Measurements from ENCODE around the gene ELANE.
"Not testable (repeated sequence)": the region's sequence is repeated elsewhere in the genome, so short reads cannot be mapped to it uniquely, and the experiment has no call there.

The ELANE gene

DNA sequence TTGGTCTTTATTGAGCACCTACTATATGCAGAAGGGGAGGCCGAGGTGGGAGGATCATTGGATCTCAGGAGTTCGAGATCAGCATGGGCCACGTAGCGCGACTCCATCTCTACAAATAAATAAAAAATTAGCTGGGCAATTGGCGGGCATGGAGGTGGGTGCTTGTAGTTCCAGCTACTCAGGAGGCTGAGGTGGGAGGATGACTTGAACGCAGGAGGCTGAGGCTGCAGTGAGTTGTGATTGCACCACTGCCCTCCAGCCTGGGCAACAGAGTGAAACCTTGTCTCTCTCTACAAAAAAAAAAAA is 11.2 kb downstream of the ELANE start:
- DNase-seq = no peak

GRCh38 chr19:866769-867300 is 14.7 kb downstream of the ELANE start:
- DNase-seq = no peak

GRCh38 chr19:867301-867793 is 15.2 kb downstream of the ELANE start:
- DNase-seq = no peak

DNA sequence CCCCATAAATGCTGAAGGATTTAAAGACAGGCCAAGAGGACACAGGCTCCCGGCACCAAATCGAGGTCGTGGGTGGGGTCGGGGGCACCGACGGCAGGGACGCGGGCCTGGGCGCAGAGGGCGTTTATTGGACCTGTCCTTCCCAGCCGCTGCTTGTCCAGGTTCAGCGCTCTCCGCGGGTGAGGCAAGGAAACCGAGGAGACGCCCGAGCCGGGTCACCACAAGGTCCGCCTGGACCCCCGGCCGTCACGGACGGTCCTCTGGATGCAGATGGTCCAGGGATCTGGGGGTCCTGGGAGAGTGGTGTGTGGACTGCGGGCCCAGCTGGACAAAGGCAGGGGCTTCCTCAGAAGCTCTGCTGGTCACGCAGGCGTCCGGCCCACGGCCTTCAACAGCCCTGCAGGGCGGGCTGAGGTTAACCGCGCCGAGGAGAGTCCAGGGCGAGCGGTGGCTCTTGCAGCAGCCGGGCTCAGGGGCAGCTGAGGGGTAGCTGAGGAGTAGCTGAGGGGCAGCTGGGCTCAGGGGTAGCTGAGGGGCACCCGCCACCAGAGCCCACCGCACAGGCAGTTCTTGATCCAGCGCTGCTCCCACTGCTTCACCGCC is 15.9 kb downstream of the ELANE start:
- DNase-seq = no peak

DNA sequence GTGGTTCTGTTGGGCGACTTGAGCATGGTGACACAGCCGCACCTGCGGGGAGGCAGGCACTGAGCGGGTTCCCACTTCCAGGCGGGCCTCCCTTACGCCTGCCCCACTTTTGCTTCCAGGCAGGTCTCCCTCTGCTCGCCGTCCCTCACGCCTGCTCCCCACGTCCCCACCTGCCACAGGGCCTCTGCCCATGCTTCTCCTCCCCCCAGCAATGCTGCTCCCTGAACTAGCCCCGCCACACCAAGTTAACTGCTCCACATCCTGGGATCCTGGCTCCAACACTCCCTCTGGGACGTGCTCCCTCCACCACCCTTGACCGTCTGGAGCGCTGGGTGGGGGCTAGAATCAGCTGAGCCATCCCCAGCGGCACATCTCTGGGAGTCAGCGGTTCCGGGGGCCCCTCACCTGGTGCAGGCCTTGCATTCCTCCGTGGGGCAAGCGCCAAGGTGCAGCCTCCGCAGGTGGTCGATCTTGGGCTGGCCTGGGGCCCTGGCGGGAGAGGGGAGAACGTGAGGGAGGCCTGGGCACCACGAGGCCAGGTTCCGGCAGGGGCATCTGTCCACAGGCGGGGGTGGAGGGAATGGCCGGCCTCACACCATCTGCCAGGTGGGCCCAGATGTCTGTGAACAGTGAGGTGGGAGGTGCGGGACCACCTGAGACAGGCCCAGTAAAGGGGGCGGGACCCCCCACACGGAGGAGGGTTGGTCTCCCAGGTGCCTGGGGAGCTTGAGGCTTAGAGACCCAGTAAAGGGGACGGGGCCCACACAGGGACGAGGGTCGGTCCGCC is 16.5 kb downstream of the ELANE start:
- no peak for DNase-seq

DNA sequence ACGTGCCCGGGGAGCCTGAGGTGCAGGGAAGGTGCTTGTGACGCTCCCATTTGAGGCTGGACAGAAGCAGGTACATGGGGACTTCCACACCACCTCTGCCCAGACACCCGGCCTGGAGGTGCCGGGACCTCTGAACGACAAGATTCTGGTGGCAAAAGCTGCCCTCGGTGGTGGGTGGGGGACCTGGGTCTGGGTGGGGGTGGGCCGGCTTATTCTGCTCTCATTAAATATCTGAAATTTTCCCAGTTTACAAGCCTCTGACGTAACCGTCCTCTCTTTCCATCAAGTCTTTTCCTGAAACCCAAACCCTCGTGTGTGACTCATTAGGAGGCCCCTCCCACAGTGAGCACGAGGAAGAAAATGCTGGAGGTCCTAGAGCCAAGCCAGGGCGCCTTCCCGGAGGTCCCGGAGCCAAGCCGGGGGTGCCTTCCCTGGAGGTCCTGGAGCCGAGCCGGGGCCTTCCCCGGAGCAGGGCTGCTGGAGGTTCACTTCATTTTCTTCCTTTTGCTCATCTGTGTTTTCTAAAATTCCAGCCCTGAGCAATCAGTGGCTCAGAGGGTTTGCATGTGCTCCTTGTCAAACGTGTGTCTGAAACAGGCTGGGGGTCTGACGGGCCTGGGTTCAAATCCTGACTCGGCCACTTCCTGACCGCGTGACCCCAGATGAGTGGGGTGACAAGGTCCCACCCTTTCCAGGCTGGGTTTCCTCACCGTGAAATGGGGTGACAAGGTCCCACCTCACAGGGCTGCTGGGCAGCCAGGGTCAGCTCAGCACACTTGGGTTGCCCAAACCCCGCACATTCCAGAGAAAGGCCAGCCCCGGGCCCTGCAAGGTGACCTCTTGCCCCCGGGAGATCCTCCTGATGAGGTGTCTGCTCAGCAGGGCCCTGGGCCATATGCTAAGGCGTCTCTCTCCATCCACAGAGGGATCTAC is 17.4 kb downstream of the ELANE start:
- DNase-seq = peak in 1 of 2 donors; percentile 28

DNA sequence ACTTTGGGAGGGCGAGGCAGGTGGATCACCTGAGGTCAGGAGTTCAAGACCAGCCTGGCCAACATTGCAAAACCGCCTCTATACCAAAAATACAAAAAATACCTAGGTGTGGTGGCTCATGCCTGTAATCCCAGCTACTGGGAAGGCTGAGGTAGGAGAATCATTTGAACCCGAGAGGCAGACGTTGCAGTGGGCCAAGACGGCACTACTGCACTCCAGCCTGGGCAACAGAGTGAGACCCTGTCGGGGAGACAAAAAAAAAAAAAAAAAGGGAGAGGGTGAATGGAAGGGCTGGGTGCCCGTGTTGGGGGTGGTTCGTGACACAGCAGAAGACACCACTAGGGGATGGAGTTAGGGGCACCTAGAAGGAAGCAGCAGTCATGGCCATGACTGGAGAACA is 18.2 kb downstream of the ELANE start:
- no peak for DNase-seq

- DNase-seq = no peak
These were observed 18.9 kb downstream of the ELANE start for GRCh38 chr19:870963-871401.

- no peak for DNase-seq
These were observed 19.6 kb downstream of the ELANE start for GRCh38 chr19:871446-872265.

- peak; percentile 61 to 72 for DNase-seq
These were observed 20.3 kb downstream of the ELANE start for GRCh38 chr19:872266-872951.

DNA sequence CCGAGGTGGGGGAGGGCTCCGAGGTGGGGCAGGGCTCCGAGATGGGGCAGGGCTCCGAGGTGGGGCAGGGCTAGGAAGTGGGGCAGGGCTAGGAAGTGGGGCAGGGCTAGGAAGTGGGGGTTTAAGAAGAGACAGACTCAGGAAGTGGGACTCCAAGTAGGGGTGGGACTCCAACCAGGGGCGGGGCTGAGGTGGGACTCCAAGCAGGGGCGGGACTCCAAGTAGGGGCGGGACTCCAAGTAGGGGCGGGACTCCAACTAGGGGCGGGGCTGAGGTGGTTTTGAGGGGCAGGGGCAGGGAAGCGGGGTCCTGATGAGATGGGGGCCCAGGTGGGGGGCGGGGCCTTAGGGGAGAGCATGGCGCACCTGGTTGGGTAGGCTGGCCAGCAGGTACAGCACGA is 21.0 kb downstream of the ELANE start:
- peak; percentile 35 to 37 for DNase-seq

DNA sequence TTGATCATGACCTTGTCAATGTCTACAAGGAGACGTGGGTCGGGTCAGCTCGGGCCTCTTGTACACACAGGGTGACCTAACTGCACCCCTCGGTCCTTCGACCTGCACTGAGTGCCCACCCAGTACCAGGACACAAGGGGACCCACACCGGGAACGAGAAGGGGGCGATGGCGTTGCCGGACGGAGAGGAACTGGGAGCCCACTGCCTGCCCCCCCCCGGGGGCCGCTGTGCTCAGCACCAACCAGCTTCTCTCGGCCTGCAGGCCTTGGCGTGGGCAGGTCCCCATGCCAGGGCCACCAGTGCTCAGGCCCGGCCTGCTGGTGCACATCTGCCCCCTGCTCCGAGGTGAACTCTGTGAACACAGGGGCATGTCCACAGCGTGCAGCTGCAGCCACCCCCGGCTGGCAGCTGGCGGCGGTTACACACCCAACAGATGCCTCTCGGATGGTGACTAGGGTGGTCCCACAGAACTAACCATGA is 21.5 kb downstream of the ELANE start:
- DNase-seq = no peak

- DNase-seq = no peak
These were observed 23.3 kb downstream of the ELANE start for GRCh38 chr19:875265-875879.

- no peak for DNase-seq
These were observed 24.0 kb downstream of the ELANE start for GRCh38 chr19:876089-876488.

GRCh38 chr19:876780-877314 is 24.7 kb downstream of the ELANE start:
- DNase-seq = no peak

DNA sequence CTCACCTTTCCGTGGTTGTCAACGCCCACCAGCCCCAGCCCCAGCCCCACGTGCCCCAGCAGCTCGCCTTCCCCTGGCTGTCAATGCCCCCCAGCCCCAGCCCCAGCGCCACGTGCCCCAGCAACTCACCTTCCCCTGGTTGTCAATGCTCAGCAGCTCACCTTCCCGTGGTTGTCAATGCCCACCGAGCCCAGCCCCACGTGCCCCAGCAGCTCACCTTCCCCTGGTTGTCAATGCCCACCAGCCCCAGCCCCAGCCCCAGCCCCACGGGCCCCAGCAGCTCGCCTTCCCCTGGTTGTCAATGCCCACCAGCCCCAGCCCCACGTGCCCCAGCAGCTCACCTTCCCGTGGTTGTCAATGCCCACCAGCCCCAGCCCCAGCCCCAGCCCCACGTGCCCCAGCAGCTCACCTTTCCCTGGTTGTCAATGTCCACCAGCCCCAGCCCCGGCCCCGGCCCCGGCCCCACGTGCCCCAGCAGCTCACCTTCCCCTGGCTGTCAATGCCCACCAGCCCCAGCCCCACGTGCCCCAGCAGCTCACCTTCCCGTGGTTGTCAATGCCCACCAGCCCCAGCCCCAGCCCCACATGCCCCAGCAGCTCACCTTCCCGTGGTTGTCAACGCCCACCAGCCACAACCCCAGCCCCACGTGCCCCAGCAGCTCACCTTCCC is 26.0 kb downstream of the ELANE start:
- DNase-seq = not testable (repeated sequence)

GRCh38 chr19:878751-879561 is 26.9 kb downstream of the ELANE start:
- not testable (repeated sequence) for DNase-seq

DNA sequence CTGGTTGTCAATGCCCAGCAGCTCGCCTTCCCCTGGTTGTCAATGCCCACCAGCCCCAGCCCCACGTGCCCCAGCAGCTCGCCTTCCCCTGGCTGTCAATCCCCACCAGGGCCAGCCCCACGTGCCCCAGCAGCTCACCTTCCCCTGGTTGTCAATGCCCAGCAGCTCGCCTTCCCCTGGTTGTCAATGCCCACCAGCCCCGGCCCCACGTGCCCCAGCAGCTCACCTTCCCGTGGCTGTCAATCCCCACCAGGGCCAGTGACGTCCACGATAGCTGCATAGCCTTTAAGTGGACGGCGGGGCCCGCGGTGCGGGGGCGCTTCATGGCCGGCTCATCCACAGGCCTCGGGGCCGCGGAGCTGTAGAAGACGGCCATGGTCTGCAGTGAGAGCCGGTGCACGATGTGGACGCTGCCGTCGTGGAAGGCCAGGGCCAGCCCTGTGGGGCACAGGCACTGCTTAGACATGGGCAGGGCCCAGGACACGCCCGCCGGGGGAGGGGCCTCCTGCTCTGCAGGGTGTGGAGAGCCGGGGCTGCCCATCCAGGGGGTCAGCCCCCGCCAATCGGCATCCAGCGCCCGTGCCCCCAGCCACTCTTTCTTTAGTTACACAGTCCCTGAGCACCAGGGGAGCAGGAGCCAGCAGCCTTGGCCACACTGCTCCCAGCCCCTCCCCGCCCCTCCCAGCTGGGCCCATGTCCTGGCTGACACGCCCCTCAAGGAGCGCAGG is 27.8 kb downstream of the ELANE start:
- no peak for DNase-seq

Data from inflammatory macrophage treated with lipopolysaccharide for 1 hour (primary cell).